ENCODE data around the gene RPH3AL.

DNA sequence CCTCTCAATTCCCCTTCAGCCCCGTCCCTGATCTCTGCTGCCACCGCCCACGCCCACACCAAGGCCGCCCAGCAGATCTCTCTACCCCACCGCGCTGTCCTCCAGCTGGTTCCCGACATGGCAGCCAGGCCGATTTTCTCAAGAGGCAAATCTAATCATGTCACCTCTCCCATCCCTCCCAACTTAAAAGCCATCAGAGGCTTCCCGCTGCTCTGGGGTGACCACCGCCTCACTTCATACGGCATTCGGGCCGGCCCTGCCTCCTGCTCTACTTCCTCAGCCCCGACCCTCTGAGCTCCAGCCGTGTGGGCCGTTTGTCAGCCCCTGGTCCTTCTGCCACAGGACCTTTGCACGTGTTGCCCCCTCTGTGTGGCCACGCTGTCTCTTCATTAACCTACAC is 63.2 kb downstream of the RPH3AL start:
- TF ChIP-seq, protein P1, sequence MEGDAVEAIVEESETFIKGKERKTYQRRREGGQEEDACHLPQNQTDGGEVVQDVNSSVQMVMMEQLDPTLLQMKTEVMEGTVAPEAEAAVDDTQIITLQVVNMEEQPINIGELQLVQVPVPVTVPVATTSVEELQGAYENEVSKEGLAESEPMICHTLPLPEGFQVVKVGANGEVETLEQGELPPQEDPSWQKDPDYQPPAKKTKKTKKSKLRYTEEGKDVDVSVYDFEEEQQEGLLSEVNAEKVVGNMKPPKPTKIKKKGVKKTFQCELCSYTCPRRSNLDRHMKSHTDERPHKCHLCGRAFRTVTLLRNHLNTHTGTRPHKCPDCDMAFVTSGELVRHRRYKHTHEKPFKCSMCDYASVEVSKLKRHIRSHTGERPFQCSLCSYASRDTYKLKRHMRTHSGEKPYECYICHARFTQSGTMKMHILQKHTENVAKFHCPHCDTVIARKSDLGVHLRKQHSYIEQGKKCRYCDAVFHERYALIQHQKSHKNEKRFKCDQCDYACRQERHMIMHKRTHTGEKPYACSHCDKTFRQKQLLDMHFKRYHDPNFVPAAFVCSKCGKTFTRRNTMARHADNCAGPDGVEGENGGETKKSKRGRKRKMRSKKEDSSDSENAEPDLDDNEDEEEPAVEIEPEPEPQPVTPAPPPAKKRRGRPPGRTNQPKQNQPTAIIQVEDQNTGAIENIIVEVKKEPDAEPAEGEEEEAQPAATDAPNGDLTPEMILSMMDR (IDR thresholded peaks at IDR 0.05 in 4 of 5, conservative IDR thresholded peaks at IDR 0.05 in 1 of 5), result no peak
- TF ChIP-seq POLR2A (IDR thresholded peaks at IDR 0.05), result no peak

Measured in gastrocnemius medialis (tissue), 4 donors.